AG09309 (cell line): ENCODE data around the gene DPYSL3.

ENCODE experiments used
- DNase-seq: peaks from one replicate; pipeline ENCODE4 v3.0.0-alpha.2; 2010; ENCODE audit warnings: low read depth
- H3K4me3 ChIP-seq: 2 replicates; pipeline ENCODE4 v1.5.1; 2011; ENCODE audit warnings: mild to moderate bottlenecking, low read depth, low read length, moderate library complexity; ENCODE audit not compliant: control insufficient read depth
- TF ChIP-seq, protein P1 (sequence below): IDR thresholded peaks from 2 replicates; pipeline ENCODE4 v1.5.1; 2011; ENCODE audit warnings: mild to moderate bottlenecking, low read depth, low read length, inconsistent platforms; ENCODE audit not compliant: insufficient read depth, control insufficient read depth; ENCODE audit errors: missing control alignments

Gene DPYSL3

DNA sequence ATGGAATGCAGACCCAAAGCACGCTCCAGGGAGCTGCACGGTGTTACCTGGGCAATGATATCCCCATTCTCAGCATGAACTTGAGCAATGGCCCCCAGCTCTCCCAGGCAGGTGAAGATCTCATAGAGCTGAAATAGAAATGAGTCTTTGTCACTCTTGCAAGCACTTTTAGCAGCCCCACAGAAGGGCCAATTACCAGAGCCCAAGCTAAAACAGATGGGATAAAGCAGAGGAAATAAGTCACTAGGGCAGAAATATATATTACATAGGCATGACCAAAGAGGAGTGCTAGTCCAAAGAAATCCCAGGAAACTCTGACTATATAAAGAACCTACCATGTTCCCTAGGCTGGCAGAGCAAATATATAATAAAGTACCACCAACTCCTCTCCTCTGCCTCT is 97.3 kb downstream of the DPYSL3 start:
- no peak for DNase-seq
- TF ChIP-seq, protein P1, sequence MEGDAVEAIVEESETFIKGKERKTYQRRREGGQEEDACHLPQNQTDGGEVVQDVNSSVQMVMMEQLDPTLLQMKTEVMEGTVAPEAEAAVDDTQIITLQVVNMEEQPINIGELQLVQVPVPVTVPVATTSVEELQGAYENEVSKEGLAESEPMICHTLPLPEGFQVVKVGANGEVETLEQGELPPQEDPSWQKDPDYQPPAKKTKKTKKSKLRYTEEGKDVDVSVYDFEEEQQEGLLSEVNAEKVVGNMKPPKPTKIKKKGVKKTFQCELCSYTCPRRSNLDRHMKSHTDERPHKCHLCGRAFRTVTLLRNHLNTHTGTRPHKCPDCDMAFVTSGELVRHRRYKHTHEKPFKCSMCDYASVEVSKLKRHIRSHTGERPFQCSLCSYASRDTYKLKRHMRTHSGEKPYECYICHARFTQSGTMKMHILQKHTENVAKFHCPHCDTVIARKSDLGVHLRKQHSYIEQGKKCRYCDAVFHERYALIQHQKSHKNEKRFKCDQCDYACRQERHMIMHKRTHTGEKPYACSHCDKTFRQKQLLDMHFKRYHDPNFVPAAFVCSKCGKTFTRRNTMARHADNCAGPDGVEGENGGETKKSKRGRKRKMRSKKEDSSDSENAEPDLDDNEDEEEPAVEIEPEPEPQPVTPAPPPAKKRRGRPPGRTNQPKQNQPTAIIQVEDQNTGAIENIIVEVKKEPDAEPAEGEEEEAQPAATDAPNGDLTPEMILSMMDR = no peak
- H3K4me3 ChIP-seq = no peak overlapping the region

DNA sequence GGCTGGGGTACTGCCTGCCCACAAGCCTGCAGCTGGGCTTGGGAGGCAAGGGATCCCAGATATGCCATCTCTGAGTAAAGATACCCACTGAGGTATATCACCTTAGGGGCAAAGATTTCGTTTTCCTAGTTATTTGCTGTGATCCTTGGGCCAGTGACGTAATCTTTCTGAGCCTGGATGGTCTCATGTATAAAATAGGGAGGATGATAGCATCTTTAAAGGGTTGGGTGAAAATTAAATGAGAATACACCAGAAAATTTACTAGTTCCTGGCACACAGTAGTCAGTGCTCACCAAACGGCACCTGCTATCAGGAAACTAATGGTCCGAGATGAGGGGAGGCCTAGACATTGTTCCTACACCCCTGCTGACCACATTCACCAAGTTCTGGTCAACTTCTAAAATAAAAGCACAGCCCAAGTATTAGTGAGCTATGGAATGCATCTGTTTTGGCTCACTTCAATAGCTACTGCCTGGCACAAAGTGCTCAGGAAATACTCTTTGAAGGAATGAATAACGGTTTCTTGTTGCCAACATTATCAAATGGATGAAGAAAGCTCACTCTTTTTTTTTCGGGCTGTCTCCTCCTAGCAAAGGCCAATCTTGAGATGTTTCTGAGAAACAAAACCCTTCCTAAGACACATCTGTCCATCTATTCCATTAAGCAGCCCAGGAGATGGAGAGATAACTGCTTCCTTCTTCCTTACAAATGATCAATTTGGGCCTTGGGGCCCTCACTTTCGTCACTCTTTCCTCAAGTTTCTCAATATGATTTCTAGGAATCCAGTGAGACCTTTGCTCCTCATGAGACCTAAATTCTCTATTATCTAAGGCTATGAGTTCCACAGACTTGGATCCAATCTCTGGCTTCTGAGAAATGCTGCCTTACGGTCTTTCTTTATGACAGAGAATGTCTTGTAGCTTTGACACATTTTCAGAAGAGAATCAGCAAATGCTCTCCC is 98.2 kb downstream of the DPYSL3 start:
- TF ChIP-seq, protein P1 = no peak
- H3K4me3 ChIP-seq = no peak overlapping the region
- no peak for DNase-seq

DNA sequence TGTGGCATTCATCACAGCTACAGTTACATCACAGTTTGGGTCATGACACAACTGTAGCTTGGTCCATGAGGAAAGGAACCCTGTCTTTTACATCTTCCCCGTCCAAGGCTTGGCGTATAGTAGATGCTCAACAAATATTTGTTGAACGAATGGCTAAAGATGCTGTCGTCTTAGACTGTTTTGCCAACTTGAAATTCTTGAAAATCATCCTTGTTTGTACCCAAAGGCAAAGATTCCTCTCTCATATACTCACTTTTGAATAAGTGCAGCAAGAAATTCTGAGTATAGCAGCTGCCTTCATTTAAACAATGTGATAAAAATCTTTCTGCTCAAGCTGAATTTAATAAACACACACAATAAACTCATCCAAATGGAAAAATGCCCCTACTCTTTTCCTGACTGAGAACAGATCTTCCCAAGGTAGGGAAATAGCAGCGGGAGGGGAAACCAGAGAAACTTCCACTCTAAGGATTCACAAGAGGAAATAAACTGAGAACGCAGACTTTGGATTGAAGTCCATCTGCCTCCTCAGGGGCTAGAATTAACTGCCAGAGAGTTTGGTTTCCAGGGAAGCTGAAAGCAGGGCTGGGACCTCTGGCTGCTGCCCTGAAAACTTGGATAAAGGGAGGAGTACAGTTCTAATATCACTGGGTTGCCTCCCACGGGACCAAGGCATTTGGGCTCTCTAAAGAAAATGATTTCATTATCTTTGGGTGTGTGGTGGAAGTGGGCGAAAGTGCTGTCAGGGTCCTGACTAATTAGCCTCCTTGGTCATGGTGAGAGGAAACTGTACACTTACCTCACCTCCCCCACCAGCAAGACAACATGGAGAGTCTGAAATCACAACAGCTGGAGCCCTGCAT is 99.1 kb downstream of the DPYSL3 start:
- no peak overlapping the region for H3K4me3 ChIP-seq
- TF ChIP-seq, protein P1 = no peak
- DNase-seq = no peak

DNA sequence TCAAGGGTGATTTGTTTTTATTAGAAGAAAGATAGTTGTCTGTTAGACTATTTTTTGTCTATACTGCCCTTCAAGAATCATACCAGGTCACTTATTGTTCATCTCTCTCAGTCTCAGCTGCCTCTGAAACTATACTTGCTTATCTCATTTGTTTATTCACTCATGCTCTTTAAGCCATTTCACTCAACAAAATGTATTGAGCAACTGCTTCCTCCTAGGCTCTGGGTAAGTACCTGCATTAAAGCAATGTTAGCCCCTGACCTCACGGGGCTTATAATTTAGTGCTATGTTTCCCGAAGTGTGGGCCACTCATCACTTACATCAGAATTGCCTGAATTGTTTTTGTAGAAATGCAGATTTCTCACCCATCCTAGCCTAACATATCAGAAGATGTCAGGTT is 100.9 kb downstream of the DPYSL3 start:
- no peak overlapping the region for H3K4me3 ChIP-seq
- no peak for DNase-seq
- TF ChIP-seq, protein P1 = no peak

DNA sequence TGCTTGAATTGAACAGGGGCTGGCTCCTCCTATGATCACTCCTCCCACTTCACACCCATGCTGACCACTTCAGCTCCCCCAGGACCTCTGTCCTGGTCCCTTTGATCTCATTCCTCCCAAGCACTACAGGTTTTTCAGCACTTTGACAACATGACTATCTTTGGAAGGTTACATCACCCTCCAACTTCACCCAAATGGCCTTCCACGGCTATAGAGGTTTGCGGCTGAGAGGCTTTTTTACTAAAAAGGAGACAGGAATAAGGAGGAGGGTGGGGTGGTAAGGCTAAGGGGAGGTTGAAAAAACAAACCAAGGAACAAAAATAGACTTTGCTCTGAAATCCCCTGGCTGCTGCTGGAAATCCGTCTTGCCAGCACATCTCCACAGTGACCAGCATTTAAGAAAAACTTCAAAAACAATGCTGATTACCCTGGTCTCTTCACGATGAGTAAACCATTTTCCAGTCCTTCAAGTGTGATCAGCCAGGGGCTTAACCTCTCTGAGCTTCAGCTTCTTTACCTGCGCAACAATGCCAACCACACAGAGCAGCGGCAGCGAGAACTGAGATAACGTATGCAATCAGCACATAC is 102.7 kb downstream of the DPYSL3 start:
- TF ChIP-seq, protein P1 = no peak
- peak; percentile 43 for DNase-seq
- H3K4me3 ChIP-seq = no peak overlapping the region

DNA sequence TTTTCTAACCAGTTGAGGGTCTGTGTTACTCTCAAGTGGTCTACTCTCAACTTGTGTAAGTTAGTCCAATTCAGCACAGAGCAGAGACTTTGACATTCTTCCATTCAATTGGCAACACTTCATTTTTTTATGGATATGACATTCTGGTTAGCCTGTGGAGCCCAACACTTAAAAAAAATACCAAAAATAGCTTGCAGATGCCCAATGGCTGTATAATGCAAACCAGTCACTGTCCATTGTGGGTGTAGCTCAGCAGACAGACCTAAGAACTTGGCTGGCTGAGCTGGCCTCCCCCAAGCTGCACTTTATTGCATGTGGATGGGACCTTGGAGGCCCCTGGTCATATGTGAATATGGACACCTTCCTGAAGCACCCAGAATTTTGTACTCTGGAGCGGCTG is 103.2 kb downstream of the DPYSL3 start:
- no peak overlapping the region for H3K4me3 ChIP-seq
- TF ChIP-seq, protein P1 = no peak
- DNase-seq = no peak
